GM12864 (cell line): Measurements from ENCODE around the gene MARCHF10.

Experiments
- DNase-seq: peaks from one replicate; pipeline ENCODE4 v3.0.0-alpha.2; 2011; ENCODE audit warnings: low read depth
- H3K4me3 ChIP-seq: 2 replicates; pipeline ENCODE4 v1.5.1; 2011; ENCODE audit warnings: mild to moderate bottlenecking, low read depth, low read length, control low read depth
- CTCF ChIP-seq: IDR thresholded peaks from 2 replicates; pipeline ENCODE4 v1.5.1; 2011; ENCODE audit warnings: low read depth, mild to moderate bottlenecking, moderate library complexity, low read length, control low read depth, inconsistent platforms; ENCODE audit errors: missing control alignments

The MARCHF10 gene

GRCh38 chr17:62760945-62761267 is 47.2 kb downstream of the MARCHF10 start:
- DNase-seq: no peak
- no peak for TF ChIP-seq CTCF
- H3K4me3 ChIP-seq: no peak overlapping the region

- no peak for TF ChIP-seq CTCF
- DNase-seq: no peak
- H3K4me3 ChIP-seq: no peak overlapping the region
Observed at GRCh38 chr17:62760059-62760944, 47.8 kb downstream of the MARCHF10 start.

GRCh38 chr17:62757500-62757951 is 50.6 kb downstream of the MARCHF10 start:
- H3K4me3 ChIP-seq: no peak overlapping the region
- no peak for DNase-seq
- TF ChIP-seq CTCF: no peak

GRCh38 chr17:62756198-62756597 is 51.9 kb downstream of the MARCHF10 start:
- H3K4me3 ChIP-seq: no peak overlapping the region
- no peak for TF ChIP-seq CTCF
- no peak for DNase-seq

GRCh38 chr17:62755141-62755851 is 52.8 kb downstream of the MARCHF10 start:
- no peak for TF ChIP-seq CTCF
- no peak overlapping the region for H3K4me3 ChIP-seq
- no peak for DNase-seq

GRCh38 chr17:62754631-62755030 is 53.5 kb downstream of the MARCHF10 start:
- no peak overlapping the region for H3K4me3 ChIP-seq
- no peak for DNase-seq
- no peak for TF ChIP-seq CTCF
